GM21528 (cell line): ENCODE results near the gene PARVB.

Source experiments
- ATAC-seq: cut with Tn5 transposase; IDR thresholded peaks from one replicate; pipeline ENCODE4 v1.9.1; 2021; ENCODE audit warnings: mild to moderate bottlenecking, moderate library complexity; ENCODE audit not compliant: unreplicated experiment, low FRiP score

PARVB gene

GRCh38 chr22:44207981-44208317, 183.8 kb downstream of the PARVB start:
- ATAC-seq, result no peak

- no peak for ATAC-seq
These were observed 185.2 kb downstream of the PARVB start for GRCh38 chr22:44209343-44209742.

GRCh38 chr22:44210722-44211121, 186.6 kb downstream of the PARVB start:
- no peak for ATAC-seq

- ATAC-seq, result no peak
These were observed 187.3 kb downstream of the PARVB start for GRCh38 chr22:44211256-44211945.

- ATAC-seq, result no peak
These were observed 188.1 kb downstream of the PARVB start for GRCh38 chr22:44211946-44212930.

GRCh38 chr22:44212936-44213335, 188.8 kb downstream of the PARVB start:
- ATAC-seq, result no peak

- ATAC-seq, result no peak
These were observed 189.5 kb downstream of the PARVB start for GRCh38 chr22:44213489-44214043.

- no peak for ATAC-seq
These were observed 190.1 kb downstream of the PARVB start for GRCh38 chr22:44214187-44214586.

- ATAC-seq, result no peak
These were observed 190.7 kb downstream of the PARVB start for GRCh38 chr22:44214764-44215163.

GRCh38 chr22:44215287-44215686, 191.2 kb downstream of the PARVB start:
- ATAC-seq, result no peak

GRCh38 chr22:44217346-44217745, 193.2 kb downstream of the PARVB start:
- ATAC-seq, result no peak

- no peak for ATAC-seq
These were observed 194.0 kb downstream of the PARVB start for GRCh38 chr22:44218071-44218470.

GRCh38 chr22:44219101-44219870, 195.2 kb downstream of the PARVB start:
- no peak for ATAC-seq

GRCh38 chr22:44220727-44221680, 196.9 kb downstream of the PARVB start:
- no peak for ATAC-seq

GRCh38 chr22:44221710-44222475, 197.8 kb downstream of the PARVB start:
- no peak for ATAC-seq
